AG04450 (cell line): ENCODE results near the gene LRRC8B. TPM values are rescaled to one million over a fixed set of nuclear protein-coding genes. Genes with fewer than 3 reads are reported as not detected.
"Not testable (repeated sequence)": the region's sequence is repeated elsewhere in the genome, so short reads cannot be mapped to it uniquely, and the experiment has no call there.

ENCODE experiments used
- CTCF ChIA-PET: fragments of 300-600, 350-600 bp; formaldehyde crosslinking; extraction: SDS; loops from one replicate; lab custom pipeline; 2022; ENCODE audit warnings: antibody characterized with exemption, inconsistent platforms; lab: Charles Lee
- POLR2A ChIA-PET: fragments of 350-600 bp; formaldehyde crosslinking; extraction: SDS; loops from one replicate; lab custom pipeline; 2021; ENCODE audit warnings: antibody characterized with exemption, inconsistent platforms; lab: Yijun Ruan, JAX
- DNase-seq: peaks from one replicate; pipeline ENCODE4 v3.0.0-alpha.2; 2011; ENCODE audit warnings: low read depth, low spot score
- H3K27ac ChIP-seq: one replicate; pipeline ENCODE4 v1.5.1; 2012; ENCODE audit warnings: low read depth, low read length, control low read depth
- H3K27me3 ChIP-seq: one replicate; pipeline ENCODE4 v1.6.0; 2012; ENCODE audit warnings: low read length; ENCODE audit not compliant: control insufficient read depth, insufficient read depth
- H3K4me3 ChIP-seq: 2 replicates; pipeline ENCODE4 v1.5.1; 2011; ENCODE audit warnings: mild to moderate bottlenecking, low read depth, low read length, control low read depth
- H3K9me3 ChIP-seq: 2 replicates; pipeline ENCODE4 v1.5.1; 2012; ENCODE audit warnings: low read length; ENCODE audit not compliant: control insufficient read depth, insufficient read depth
- CTCF ChIP-seq: IDR thresholded peaks from 2 replicates; pipeline ENCODE4 v1.5.1; 2011; ENCODE audit warnings: low read depth, low read length, control low read depth, inconsistent platforms
- polyA plus RNA-seq: library from polyadenylated mRNA; depleted of rRNA; stranded (reverse); fragments of >200 nt; gene quantifications from 2 replicates; pipeline ENCODE4 v1.2.3, GENCODE V29; 2011

The LRRC8B gene
- polyA plus RNA-seq, 1 experiment, result 1.6 TPM

GRCh38 chr1:89512996-89513720 is 11.5 kb upstream of the LRRC8B start:
- Histone ChIP-seq H3K4me3 (no peak overlapping the region), H3K9me3 (no peaks in the 10 kb centered on the region), H3K27me3 (no peaks in the 10 kb centered on the region), H3K27ac (no peak overlapping the region)
- ChIA-PET CTCF (interaction anchor here (1.6 kb wide), 1 partner anchor 249 kb away, joined by 4 read pairs; no protein-coding TSS in a partner anchor), POLR2A (no interaction called here)
- TF ChIP-seq CTCF, result no peak
- no peak for DNase-seq

- TF ChIP-seq CTCF, result no peak
- H3K4me3 ChIP-seq, result no peak overlapping the region
- H3K27me3 ChIP-seq, result no peaks in the 10 kb centered on the region
- ChIA-PET CTCF (interaction anchor here (0.6 to 2.1 kb wide), 3 partner anchors 32 to 247 kb away, joined by 4 to 10 read pairs (median 9); no protein-coding TSS in a partner anchor), POLR2A (no interaction called here)
- no peak overlapping the region for H3K27ac ChIP-seq
- H3K9me3 ChIP-seq, result no peaks in the 10 kb centered on the region
- DNase-seq, result no peak
Observed at GRCh38 chr1:89516055-89516454, 8.6 kb upstream of the LRRC8B start.

GRCh38 chr1:89518221-89518631 is 6.4 kb upstream of the LRRC8B start:
- DNase-seq, result no peak
- H3K9me3 ChIP-seq, result no peaks in the 10 kb centered on the region
- H3K27ac ChIP-seq, result no peak overlapping the region
- no peak for TF ChIP-seq CTCF
- no peak overlapping the region for H3K4me3 ChIP-seq
- H3K27me3 ChIP-seq, result no peaks in the 10 kb centered on the region
- POLR2A ChIA-PET, result no interaction called here
- CTCF ChIA-PET, result interaction anchor here (0.7 to 1.1 kb wide), 2 partner anchors 33 to 81 kb away, joined by 4 to 5 read pairs; no protein-coding TSS in a partner anchor

GRCh38 chr1:89519779-89520358 is 4.8 kb upstream of the LRRC8B start:
- H3K4me3 ChIP-seq, result no peak overlapping the region
- peaks cover under 1% of the 10 kb centered on the region; the same call in 1 of the 2 replicates for H3K9me3 ChIP-seq
- DNase-seq, result no peak
- ChIA-PET CTCF (interaction anchor here (0.6 to 1.3 kb wide), 6 partner anchors 12 to 415 kb away, joined by 3 to 6 read pairs (median 4); no protein-coding TSS in a partner anchor), POLR2A (no interaction called here)
- no peak overlapping the region for H3K27ac ChIP-seq
- peak; percentile 68 for TF ChIP-seq CTCF
- H3K27me3 ChIP-seq, result peaks cover 4% of the 10 kb centered on the region

GRCh38 chr1:89521977-89522376 is 2.7 kb upstream of the LRRC8B start:
- CTCF ChIA-PET, result interaction anchor here (0.8 to 1.3 kb wide), 3 partner anchors 38 to 538 kb away, joined by 3 to 4 read pairs (median 4); no protein-coding TSS in a partner anchor
- not testable (repeated sequence) for DNase-seq

More at GRCh38 chr1:89521977-89522376, 2.7 kb upstream of the LRRC8B start:
- H3K27ac ChIP-seq, POLR2A ChIA-PET, H3K9me3 ChIP-seq, H3K27me3 ChIP-seq, H3K4me3 ChIP-seq: not testable (repeated sequence)
